22Rv1 (cell line): ENCODE measurements around the gene ATXN1.

Experiments
- ZFX ChIP-seq: fragments of 450-650 bp; IDR thresholded peaks from 2 replicates; pipeline ENCODE4 v1.6.1; 2017; ENCODE audit warnings: antibody characterized with exemption, borderline replicate concordance
- TF ChIP-seq, protein P1 (sequence below): fragments of 450-650 bp; IDR thresholded peaks from 2 replicates; pipeline ENCODE4 v1.5.1; 2017; ENCODE audit warnings: mild to moderate bottlenecking

- TF ChIP-seq, protein P1, sequence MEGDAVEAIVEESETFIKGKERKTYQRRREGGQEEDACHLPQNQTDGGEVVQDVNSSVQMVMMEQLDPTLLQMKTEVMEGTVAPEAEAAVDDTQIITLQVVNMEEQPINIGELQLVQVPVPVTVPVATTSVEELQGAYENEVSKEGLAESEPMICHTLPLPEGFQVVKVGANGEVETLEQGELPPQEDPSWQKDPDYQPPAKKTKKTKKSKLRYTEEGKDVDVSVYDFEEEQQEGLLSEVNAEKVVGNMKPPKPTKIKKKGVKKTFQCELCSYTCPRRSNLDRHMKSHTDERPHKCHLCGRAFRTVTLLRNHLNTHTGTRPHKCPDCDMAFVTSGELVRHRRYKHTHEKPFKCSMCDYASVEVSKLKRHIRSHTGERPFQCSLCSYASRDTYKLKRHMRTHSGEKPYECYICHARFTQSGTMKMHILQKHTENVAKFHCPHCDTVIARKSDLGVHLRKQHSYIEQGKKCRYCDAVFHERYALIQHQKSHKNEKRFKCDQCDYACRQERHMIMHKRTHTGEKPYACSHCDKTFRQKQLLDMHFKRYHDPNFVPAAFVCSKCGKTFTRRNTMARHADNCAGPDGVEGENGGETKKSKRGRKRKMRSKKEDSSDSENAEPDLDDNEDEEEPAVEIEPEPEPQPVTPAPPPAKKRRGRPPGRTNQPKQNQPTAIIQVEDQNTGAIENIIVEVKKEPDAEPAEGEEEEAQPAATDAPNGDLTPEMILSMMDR = no peak
- no peak for TF ChIP-seq ZFX
Measured at GRCh38 chr6:16318953-16319720, 442.1 kb downstream of the ATXN1 start.
